HCT116 (cell line): ENCODE data around the gene ERC2. TPM values are rescaled to one million over a fixed set of nuclear protein-coding genes. Genes with fewer than 3 reads are reported as not detected.

Experiments
- ATAC-seq: fragments of 200-7000 bp; cut with Tn5 transposase; 2 replicates; pipeline ENCODE4 v1.9.1; 2020; ENCODE audit warnings: mild to moderate bottlenecking, moderate library complexity
- BruUV-seq: library from RNA; stranded (reverse); fragments of 400-500 nt; replicated peaks from 2 replicates; lab custom pipeline; 2021; lab: Mats Ljungman, UMichigan
- CTCF ChIA-PET: fragments of 300-600 bp; sonication (Branson Sonifier 250); formaldehyde crosslinking; loops from one replicate; lab custom pipeline; 2021; ENCODE audit warnings: antibody characterized with exemption; lab: Charles Lee
- POLR2A ChIA-PET: fragments of 300-600, 350-600 bp; sonication (Branson Sonifier 250); formaldehyde crosslinking; loops from one replicate; lab custom pipeline; 2021; ENCODE audit warnings: antibody characterized with exemption; lab: Charles Lee
- RAD21 ChIA-PET, 2 experiments: fragments of 300-600 bp; sonication (Branson Sonifier 250); formaldehyde crosslinking; loops; one replicate each; lab custom pipeline; 2023; ENCODE audit warnings: low total read pairs in 2 of 2; ENCODE audit not compliant: uncharacterized antibody in 2 of 2, unreplicated experiment in 2 of 2, low non-redundant PET in 1 of 2; lab: Charles Lee
- DNase-seq: peaks from one replicate; pipeline ENCODE4 v3.0.0-alpha.2; 2010; ENCODE audit warnings: low read depth, low spot score
- H2AFZ ChIP-seq: fragments of 200-600 bp; shearing (Covaris generic), sonication (generic); 2 replicates; pipeline ENCODE4 v1.6.1; 2017; ENCODE audit warnings: low read depth, mixed run types, mixed read lengths, antibody characterized with exemption, low read length; ENCODE audit not compliant: poor library complexity, severe bottlenecking
- H3K27ac ChIP-seq: 2 replicates; pipeline ENCODE4 v1.5.1; 2012; ENCODE audit warnings: low read depth, low read length
- H3K27me3 ChIP-seq: fragments of 200-600 bp; sonication (generic); 2 replicates; pipeline ENCODE4 v1.6.1; 2016; ENCODE audit warnings: mixed run types, low read length, mixed read lengths; ENCODE audit not compliant: insufficient read depth
- H3K36me3 ChIP-seq, 2 experiments: fragments of 200-500 bp in 1 of 2; fragments of 200-600 bp in 1 of 2; sonication (Bioruptor generic) in 1 of 2; sonication (generic) in 1 of 2; 2 replicates each; pipeline versions ENCODE4 v1.5.1 to v1.6.1; 2014 to 2016; ENCODE audit warnings: low read length in 2 of 2, inconsistent platforms in 1 of 2, mixed read lengths in 1 of 2, mixed run types in 1 of 2; ENCODE audit not compliant: insufficient read depth in 2 of 2, control insufficient read depth in 1 of 2
- H3K4me1 ChIP-seq, 2 experiments: fragments of 200-600 bp in 1 of 2; sonication (generic) in 1 of 2; 2 replicates each; pipeline versions ENCODE4 v1.5.1 to v1.6.1; 2012 to 2017; ENCODE audit warnings: low read length in 2 of 2, inconsistent platforms in 1 of 2, mild to moderate bottlenecking in 1 of 2, mixed read lengths in 1 of 2, mixed run types in 1 of 2, moderate library complexity in 1 of 2; ENCODE audit not compliant: insufficient read depth in 2 of 2, control insufficient read depth in 1 of 2
- H3K4me2 ChIP-seq: fragments of 200-600 bp; sonication (generic); 2 replicates; pipeline ENCODE4 v1.6.1; 2017; ENCODE audit warnings: mixed run types, low read length, mixed read lengths
- H3K4me3 ChIP-seq, 2 experiments: fragments of 200-600 bp in 1 of 2; sonication (generic) in 1 of 2; replicated peaks in 1 of 2; 2 replicates each; pipeline ENCODE4 v1.5.1; 2011 to 2016; ENCODE audit warnings: low read length in 2 of 2, control low read depth in 1 of 2, low read depth in 1 of 2, mild to moderate bottlenecking in 1 of 2, mixed read lengths in 1 of 2, mixed run types in 1 of 2
- H3K79me2 ChIP-seq: fragments of 200-600 bp; sonication (generic); 2 replicates; pipeline ENCODE4 v1.6.1; 2017; ENCODE audit warnings: mild to moderate bottlenecking, mixed run types, low read length, moderate library complexity, mixed read lengths; ENCODE audit not compliant: insufficient read depth
- H3K9ac ChIP-seq: fragments of 200-600 bp; sonication (generic); 2 replicates; pipeline ENCODE4 v1.6.1; 2016; ENCODE audit warnings: low read length, mixed read lengths
- H3K9me2 ChIP-seq: fragments of 200-600 bp; sonication (generic), shearing (Covaris generic); 2 replicates; pipeline ENCODE4 v1.6.1; 2017; ENCODE audit warnings: mixed run types, mild to moderate bottlenecking, moderate library complexity; ENCODE audit not compliant: insufficient read depth
- H3K9me3 ChIP-seq, 2 experiments: fragments of 200-500 bp in 1 of 2; fragments of 200-600 bp in 1 of 2; sonication (Bioruptor generic) in 1 of 2; sonication (generic) in 1 of 2; 2 replicates each; pipeline ENCODE4 v1.6.1; 2014 to 2017; ENCODE audit warnings: low read length in 2 of 2, mixed read lengths in 2 of 2, inconsistent platforms in 1 of 2, low read depth in 1 of 2, mild to moderate bottlenecking in 1 of 2, mixed run types in 1 of 2, moderate library complexity in 1 of 2; ENCODE audit not compliant: control insufficient read depth in 1 of 2, insufficient read depth in 1 of 2
- H4K20me1 ChIP-seq: fragments of 200-600 bp; sonication (generic), shearing (Covaris generic); 2 replicates; pipeline ENCODE4 v1.6.1; 2017; ENCODE audit warnings: mixed run types, mild to moderate bottlenecking, moderate library complexity; ENCODE audit not compliant: insufficient read depth
- FOSL1 ChIP-seq: IDR thresholded peaks from 2 replicates; pipeline ENCODE4 v1.6.1; 2012; ENCODE audit warnings: low read depth
- POLR2AphosphoS5 ChIP-seq: IDR thresholded peaks from 2 replicates; pipeline ENCODE4 v1.6.1; 2011; ENCODE audit warnings: mild to moderate bottlenecking, low read depth, low read length, moderate library complexity
- RAD21 ChIP-seq: IDR thresholded peaks from 2 replicates; pipeline ENCODE4 v1.6.1; 2012; ENCODE audit warnings: low read depth, mild to moderate bottlenecking
- SP1 ChIP-seq: IDR thresholded peaks from 2 replicates; pipeline ENCODE4 v1.6.1; 2012; ENCODE audit warnings: low read depth
- SRF ChIP-seq: IDR thresholded peaks from 2 replicates; pipeline ENCODE4 v1.6.1; 2012; ENCODE audit warnings: low read depth
- ZBTB33 ChIP-seq: IDR thresholded peaks from 2 replicates; pipeline ENCODE4 v1.6.1; 2011; ENCODE audit warnings: mild to moderate bottlenecking, low read length, moderate library complexity; ENCODE audit not compliant: insufficient replicate concordance; ENCODE audit errors: extremely low read depth
- intact Hi-C: fragments of 100-400 bp; cut with micrococcal nuclease; formaldehyde crosslinking; loops from 2 replicates; pipeline ENCODE4 v1.10.0; 2022
- total RNA-seq: library from RNA; stranded (reverse); gene quantifications from one replicate; pipeline ENCODE4 v1.2.1, GENCODE V29; 2021; ENCODE audit not compliant: unreplicated experiment
- TF ChIP-seq, protein P1 (sequence below): IDR thresholded peaks from 2 replicates; pipeline ENCODE4 v1.6.1; 2012; ENCODE audit warnings: low read depth
- TF ChIP-seq, protein P2 (sequence below), 3 experiments: fragments of 200-600 bp in 1 of 3; sonication (generic) in 1 of 3; IDR thresholded peaks in 2 of 3; conservative IDR thresholded peaks in 1 of 3; 2 replicates each; pipeline ENCODE4 v1.5.1; 2012 to 2017; ENCODE audit warnings: low read depth in 2 of 3, low read length in 2 of 3, antibody characterized with exemption in 1 of 3, borderline replicate concordance in 1 of 3, control low read depth in 1 of 3, mild to moderate bottlenecking in 1 of 3, mixed read lengths in 1 of 3, mixed run types in 1 of 3, moderate library complexity in 1 of 3; ENCODE audit not compliant: insufficient read depth in 1 of 3
- TF ChIP-seq, protein P3 (sequence below): IDR thresholded peaks from 2 replicates; pipeline ENCODE4 v1.6.1; 2012

Gene ERC2
- total RNA-seq, 1 experiment from 2014 or later: not detected

- DNase-seq (no peak), ATAC-seq (no peak)
- no peaks in the 10 kb centered on the region for H3K79me2 ChIP-seq
- ChIA-PET CTCF (no interaction called here), RAD21 (no interaction called here), POLR2A (no interaction called here)
- no peaks in the 10 kb centered on the region for H3K27me3 ChIP-seq
- no TSS peak for BruUV-seq
- no peaks in the 10 kb centered on the region for H4K20me1 ChIP-seq
- no peak overlapping the region for H3K9ac ChIP-seq
- H3K4me1 ChIP-seq: no peaks in the 10 kb centered on the region
- H2AFZ ChIP-seq: no peak overlapping the region
- peaks cover 0 to 4% of the 10 kb centered on the region in 2 experiments; a peak in 2 of 4 replicates for H3K9me3 ChIP-seq
- no peak overlapping the region for H3K4me3 ChIP-seq
- intact Hi-C loops: no loop called here
- no peaks in the 10 kb centered on the region for H3K9me2 ChIP-seq
- H3K4me2 ChIP-seq: no peak overlapping the region
- no peaks in the 10 kb centered on the region for H3K36me3 ChIP-seq
- TF ChIP-seq, protein P1, sequence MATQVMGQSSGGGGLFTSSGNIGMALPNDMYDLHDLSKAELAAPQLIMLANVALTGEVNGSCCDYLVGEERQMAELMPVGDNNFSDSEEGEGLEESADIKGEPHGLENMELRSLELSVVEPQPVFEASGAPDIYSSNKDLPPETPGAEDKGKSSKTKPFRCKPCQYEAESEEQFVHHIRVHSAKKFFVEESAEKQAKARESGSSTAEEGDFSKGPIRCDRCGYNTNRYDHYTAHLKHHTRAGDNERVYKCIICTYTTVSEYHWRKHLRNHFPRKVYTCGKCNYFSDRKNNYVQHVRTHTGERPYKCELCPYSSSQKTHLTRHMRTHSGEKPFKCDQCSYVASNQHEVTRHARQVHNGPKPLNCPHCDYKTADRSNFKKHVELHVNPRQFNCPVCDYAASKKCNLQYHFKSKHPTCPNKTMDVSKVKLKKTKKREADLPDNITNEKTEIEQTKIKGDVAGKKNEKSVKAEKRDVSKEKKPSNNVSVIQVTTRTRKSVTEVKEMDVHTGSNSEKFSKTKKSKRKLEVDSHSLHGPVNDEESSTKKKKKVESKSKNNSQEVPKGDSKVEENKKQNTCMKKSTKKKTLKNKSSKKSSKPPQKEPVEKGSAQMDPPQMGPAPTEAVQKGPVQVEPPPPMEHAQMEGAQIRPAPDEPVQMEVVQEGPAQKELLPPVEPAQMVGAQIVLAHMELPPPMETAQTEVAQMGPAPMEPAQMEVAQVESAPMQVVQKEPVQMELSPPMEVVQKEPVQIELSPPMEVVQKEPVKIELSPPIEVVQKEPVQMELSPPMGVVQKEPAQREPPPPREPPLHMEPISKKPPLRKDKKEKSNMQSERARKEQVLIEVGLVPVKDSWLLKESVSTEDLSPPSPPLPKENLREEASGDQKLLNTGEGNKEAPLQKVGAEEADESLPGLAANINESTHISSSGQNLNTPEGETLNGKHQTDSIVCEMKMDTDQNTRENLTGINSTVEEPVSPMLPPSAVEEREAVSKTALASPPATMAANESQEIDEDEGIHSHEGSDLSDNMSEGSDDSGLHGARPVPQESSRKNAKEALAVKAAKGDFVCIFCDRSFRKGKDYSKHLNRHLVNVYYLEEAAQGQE: no peak
- TF ChIP-seq ZBTB33: no peak
- TF ChIP-seq, protein P2, sequence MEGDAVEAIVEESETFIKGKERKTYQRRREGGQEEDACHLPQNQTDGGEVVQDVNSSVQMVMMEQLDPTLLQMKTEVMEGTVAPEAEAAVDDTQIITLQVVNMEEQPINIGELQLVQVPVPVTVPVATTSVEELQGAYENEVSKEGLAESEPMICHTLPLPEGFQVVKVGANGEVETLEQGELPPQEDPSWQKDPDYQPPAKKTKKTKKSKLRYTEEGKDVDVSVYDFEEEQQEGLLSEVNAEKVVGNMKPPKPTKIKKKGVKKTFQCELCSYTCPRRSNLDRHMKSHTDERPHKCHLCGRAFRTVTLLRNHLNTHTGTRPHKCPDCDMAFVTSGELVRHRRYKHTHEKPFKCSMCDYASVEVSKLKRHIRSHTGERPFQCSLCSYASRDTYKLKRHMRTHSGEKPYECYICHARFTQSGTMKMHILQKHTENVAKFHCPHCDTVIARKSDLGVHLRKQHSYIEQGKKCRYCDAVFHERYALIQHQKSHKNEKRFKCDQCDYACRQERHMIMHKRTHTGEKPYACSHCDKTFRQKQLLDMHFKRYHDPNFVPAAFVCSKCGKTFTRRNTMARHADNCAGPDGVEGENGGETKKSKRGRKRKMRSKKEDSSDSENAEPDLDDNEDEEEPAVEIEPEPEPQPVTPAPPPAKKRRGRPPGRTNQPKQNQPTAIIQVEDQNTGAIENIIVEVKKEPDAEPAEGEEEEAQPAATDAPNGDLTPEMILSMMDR (IDR thresholded peaks at IDR 0.05 in 2 of 3, conservative IDR thresholded peaks at IDR 0.05 in 1 of 3; ENCODE audit: borderline replicate concordance in 1 of 3, insufficient read depth in 1 of 3, low read depth in 2 of 3, low read length in 2 of 3): no peak
- no peak for TF ChIP-seq FOSL1
- TF ChIP-seq, protein P3, sequence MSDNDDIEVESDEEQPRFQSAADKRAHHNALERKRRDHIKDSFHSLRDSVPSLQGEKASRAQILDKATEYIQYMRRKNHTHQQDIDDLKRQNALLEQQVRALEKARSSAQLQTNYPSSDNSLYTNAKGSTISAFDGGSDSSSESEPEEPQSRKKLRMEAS: no peak
- TF ChIP-seq RAD21: no peak
- TF ChIP-seq POLR2AphosphoS5: no peak
- TF ChIP-seq SRF: no peak
- no peak for TF ChIP-seq SP1
- no peak overlapping the region for H3K27ac ChIP-seq
Measured at GRCh38 chr3:55654123-55654760, 814.0 kb downstream of the ERC2 start.
